Measurements from ENCODE around the gene SLC18B1. TPM values are rescaled to one million over a fixed set of nuclear protein-coding genes. Genes with fewer than 3 reads are reported as not detected.

SLC18B1 gene
- total and polyA plus RNA-seq, 2 of the 13 experiments (the other 11 are each of a cell fraction or from before 2014, with no cell fraction given), result 11.4 to 13.8 TPM

GRCh38 chr6:132741281-132741680, 57.2 kb downstream of the SLC18B1 start:
- no peaks in the 10 kb centered on the region for H3K36me3 ChIP-seq (replicated peaks in 1 of 2; ENCODE audit: control insufficient read depth in 1 of 2, insufficient read depth in 2 of 2, low read length in 2 of 2)
- H3K27ac ChIP-seq (ENCODE audit: extremely low read length, insufficient read depth, low read length), result no peak overlapping the region
- no peak overlapping the region for H3K9ac ChIP-seq (ENCODE audit: insufficient read depth, low read depth, low read length)
- in situ Hi-C loops (cut with HindIII; ENCODE audit: extremely low pct_ligation_motif_present, low pct_unique_long_range_greater_than_20kb), result no loop called here
- TF ChIP-seq JARID2 (CRISPR knock-in tag; IDR thresholded peaks at IDR 0.05; ENCODE audit: insufficient replicate concordance) (no peak), ZFP36L1 (CRISPR knock-in tag; IDR thresholded peaks at IDR 0.05) (no peak), DNMT1 (CRISPR knock-in tag; IDR thresholded peaks at IDR 0.05) (no peak), REL (CRISPR knock-in tag; conservative IDR thresholded peaks at IDR 0.05) (no peak), ESRRA (CRISPR knock-in tag; IDR thresholded peaks at IDR 0.05; ENCODE audit: low read depth) (no peak), ZBTB7A (CRISPR knock-in tag; IDR thresholded peaks at IDR 0.05) (no peak), REXO4 (CRISPR knock-in tag; IDR thresholded peaks at IDR 0.05; ENCODE audit: borderline replicate concordance) (no peak), ZNF792 (CRISPR knock-in tag; IDR thresholded peaks at IDR 0.05) (no peak), PHF5A (CRISPR knock-in tag; IDR thresholded peaks at IDR 0.05; ENCODE audit: low read depth, unreplicated experiment) (no peak), ZNF329 (CRISPR knock-in tag; IDR thresholded peaks at IDR 0.05; ENCODE audit: low read depth) (no peak), ZNF607 (CRISPR knock-in tag; IDR thresholded peaks at IDR 0.05; ENCODE audit: borderline replicate concordance) (no peak), ZIK1 (CRISPR knock-in tag; IDR thresholded peaks at IDR 0.05; ENCODE audit: borderline replicate concordance, low read depth) (no peak), ZNF484 (CRISPR knock-in tag; IDR thresholded peaks at IDR 0.05; ENCODE audit: borderline replicate concordance, low read depth) (no peak), SMAD9 (CRISPR knock-in tag; IDR thresholded peaks at IDR 0.05) (no peak), ZNF354B (CRISPR knock-in tag; IDR thresholded peaks at IDR 0.05) (no peak), NFIB (CRISPR knock-in tag; IDR thresholded peaks at IDR 0.05; ENCODE audit: borderline replicate concordance) (no peak)
- TF ChIP-seq, protein P1, sequence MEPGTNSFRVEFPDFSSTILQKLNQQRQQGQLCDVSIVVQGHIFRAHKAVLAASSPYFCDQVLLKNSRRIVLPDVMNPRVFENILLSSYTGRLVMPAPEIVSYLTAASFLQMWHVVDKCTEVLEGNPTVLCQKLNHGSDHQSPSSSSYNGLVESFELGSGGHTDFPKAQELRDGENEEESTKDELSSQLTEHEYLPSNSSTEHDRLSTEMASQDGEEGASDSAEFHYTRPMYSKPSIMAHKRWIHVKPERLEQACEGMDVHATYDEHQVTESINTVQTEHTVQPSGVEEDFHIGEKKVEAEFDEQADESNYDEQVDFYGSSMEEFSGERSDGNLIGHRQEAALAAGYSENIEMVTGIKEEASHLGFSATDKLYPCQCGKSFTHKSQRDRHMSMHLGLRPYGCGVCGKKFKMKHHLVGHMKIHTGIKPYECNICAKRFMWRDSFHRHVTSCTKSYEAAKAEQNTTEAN (CRISPR knock-in tag; conservative IDR thresholded peaks at IDR 0.05), result no peak
- TF ChIP-seq, protein P2, sequence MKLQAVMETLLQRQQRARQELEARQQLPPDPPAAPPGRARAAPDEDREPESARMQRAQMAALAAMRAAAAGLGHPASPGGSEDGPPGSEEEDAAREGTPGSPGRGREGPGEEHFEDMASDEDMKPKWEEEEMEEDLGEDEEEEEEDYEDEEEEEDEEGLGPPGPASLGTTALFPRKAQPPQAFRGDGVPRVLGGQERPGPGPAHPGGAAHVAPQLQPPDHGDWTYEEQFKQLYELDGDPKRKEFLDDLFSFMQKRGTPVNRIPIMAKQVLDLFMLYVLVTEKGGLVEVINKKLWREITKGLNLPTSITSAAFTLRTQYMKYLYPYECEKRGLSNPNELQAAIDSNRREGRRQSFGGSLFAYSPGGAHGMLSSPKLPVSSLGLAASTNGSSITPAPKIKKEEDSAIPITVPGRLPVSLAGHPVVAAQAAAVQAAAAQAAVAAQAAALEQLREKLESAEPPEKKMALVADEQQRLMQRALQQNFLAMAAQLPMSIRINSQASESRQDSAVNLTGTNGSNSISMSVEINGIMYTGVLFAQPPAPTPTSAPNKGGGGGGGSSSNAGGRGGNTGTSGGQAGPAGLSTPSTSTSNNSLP (IDR thresholded peaks at IDR 0.05; ENCODE audit: low read depth, low read length), result no peak
- intact Hi-C loops (cut with micrococcal nuclease; ENCODE audit: unreplicated experiment), result no loop called here
- H3K4me3 ChIP-seq (replicated peaks in 1 of 3; ENCODE audit: insufficient read depth in 1 of 3, low read depth in 2 of 3, low read length in 3 of 3), result no peak overlapping the region
- ChIA-PET POLR2A (no interaction called here), CTCF (ENCODE audit: low intra/inter-chr PET ratio, low total read pairs) (no interaction called here)
- no TSS peak for BruUV-seq (replicated peaks)
- no peak for FAIRE-seq
- H3K79me2 ChIP-seq (ENCODE audit: insufficient read depth, low read length), result no peaks in the 10 kb centered on the region
- H4K20me1 ChIP-seq (ENCODE audit: insufficient read depth, low read length), result no peaks in the 10 kb centered on the region
- no peak overlapping the region for H3K4me2 ChIP-seq (ENCODE audit: low read depth, low read length)
- WGBS (ENCODE audit: low lambda C conversion rate), result 16% methylated on average over 1 of the region's 1 CpG
- H3K27me3 ChIP-seq (ENCODE audit: control insufficient read depth in 1 of 2, insufficient read depth in 2 of 2, low read length in 2 of 2), result no peaks in the 10 kb centered on the region
- ATAC-seq, result no peak
- H2AFZ ChIP-seq (ENCODE audit: low read length), result no peak overlapping the region
- no peak for DNase-seq (ENCODE audit: low spot score)
- H3K9me3 ChIP-seq (ENCODE audit: low read length), result no peaks in the 10 kb centered on the region
- peaks cover under 1% of the 10 kb centered on the region; the same call in 1 of the 2 replicates for H3K4me1 ChIP-seq (ENCODE audit: insufficient read depth, low read length)

Measured in HepG2 (cell line).